ENCODE results near the gene GABRP.

GABRP gene

DNA sequence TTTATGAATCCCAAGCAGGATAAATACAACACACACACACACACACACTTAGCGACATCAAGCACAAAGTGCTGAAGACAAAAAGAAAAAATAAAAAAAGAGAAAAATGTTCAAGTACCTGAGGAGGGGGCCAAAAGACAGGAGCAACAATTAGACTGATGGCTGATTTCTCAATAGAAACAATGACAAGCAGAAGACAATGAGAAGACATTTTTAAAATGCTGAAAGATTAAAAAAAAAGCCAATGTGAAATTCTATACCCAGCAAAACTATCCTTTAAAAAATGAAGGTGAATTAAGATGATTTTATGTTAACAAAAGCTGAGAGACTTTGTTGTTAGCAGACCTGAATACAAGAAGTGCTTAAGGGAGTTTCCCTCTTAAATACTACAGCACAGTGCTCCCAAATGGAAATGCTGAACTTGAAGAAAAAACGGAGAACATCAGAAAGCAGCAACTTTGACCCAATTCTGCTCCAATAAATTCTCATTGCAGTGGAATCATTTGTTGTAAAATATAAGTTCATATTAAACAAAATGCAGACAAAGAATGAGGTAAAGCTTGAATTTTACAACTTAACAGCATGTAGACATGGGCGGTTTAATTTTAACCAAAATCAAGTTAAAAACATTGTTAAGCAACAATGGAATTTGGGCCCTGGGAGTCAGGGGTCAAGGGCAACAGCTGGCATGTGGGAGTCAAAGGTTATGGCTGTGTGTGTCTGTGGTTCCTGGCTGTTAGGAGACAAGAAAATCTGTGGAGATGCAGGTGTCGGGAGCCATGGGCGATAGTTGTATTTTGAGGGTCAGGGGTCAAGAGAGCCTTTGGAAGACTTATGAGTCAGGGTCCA is 77.5 kb downstream of the GABRP start:
- no peak for DNase-seq (ENCODE audit: low read depth, low spot score)

DNA sequence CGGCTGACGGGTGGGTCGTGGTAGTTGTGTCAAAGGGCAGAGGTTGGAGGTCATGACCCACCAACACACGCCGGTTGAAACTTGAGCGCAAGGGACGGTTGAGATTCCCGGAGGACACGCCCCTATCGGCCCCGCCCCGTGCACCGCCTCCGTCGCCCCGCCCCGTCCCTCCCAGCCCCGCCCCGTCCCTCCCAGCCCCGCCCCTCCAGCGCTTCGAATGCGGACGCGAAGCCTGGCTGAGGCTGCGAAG is 78.1 kb downstream of the GABRP start:
- no peak for DNase-seq (ENCODE audit: low read depth, low spot score)

- no peak for DNase-seq (ENCODE audit: low read depth, low spot score)
These were observed 78.6 kb downstream of the GABRP start, which contains the start of gene RANBP17 for GRCh38 chr5:170861917-170862766. RANBP17 (plus strand) TSS chr5:170862018.

DNA sequence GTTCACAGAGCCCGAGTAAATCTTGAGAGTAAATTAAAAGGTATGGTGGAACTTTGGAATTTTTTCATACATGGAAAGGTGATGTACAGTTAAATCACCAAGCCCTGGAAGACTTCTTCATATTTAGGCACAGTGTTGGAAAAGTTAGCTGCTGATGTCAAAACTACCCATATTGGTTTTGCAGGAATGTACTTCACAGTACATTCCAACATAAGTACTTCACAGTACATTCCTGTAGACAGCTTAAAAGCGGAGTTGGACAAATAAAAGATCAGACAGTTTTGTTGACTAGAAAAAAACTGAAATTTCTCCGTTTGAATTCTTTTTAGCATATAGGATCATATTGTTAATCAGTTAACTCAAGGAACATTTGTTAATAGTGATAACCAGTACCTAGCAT is 80.1 kb downstream of the GABRP start:
- DNase-seq (ENCODE audit: low read depth, low spot score) = no peak

All from activated CD4-positive, CD25-positive, alpha-beta regulatory T cell treated with anti-CD3 and anti-CD28 coated beads, Interleukin-2, amount 50 U/mL, for 16 hours (primary cell).